Progenitor cell of endocrine pancreas (in vitro differentiated cells): ENCODE data around the gene COL19A1. TPM values are rescaled to one million over a fixed set of nuclear protein-coding genes. Genes with fewer than 3 reads are reported as not detected.

Source experiments
- DNase-seq: peaks from one replicate; pipeline ENCODE4 v3.0.0; 2021; ENCODE audit warnings: low spot score; ENCODE audit not compliant: unreplicated experiment
- H3K27ac Mint-ChIP-seq: 2 replicates; pipeline ENCODE4 v1.8.0; 2021; ENCODE audit warnings: mild to moderate bottlenecking, moderate library complexity, mixed read lengths
- H3K27me3 Mint-ChIP-seq: 2 replicates; pipeline ENCODE4 v1.8.0; 2021; ENCODE audit warnings: mixed read lengths
- H3K36me3 Mint-ChIP-seq: 2 replicates; pipeline ENCODE4 v1.8.0; 2022; ENCODE audit warnings: mixed read lengths; ENCODE audit not compliant: insufficient read depth
- H3K4me1 Mint-ChIP-seq: 2 replicates; pipeline ENCODE4 v1.8.0; 2021; ENCODE audit warnings: low read depth, mixed read lengths
- H3K4me3 Mint-ChIP-seq: 2 replicates; pipeline ENCODE4 v1.8.0; 2021; ENCODE audit warnings: low read depth, mild to moderate bottlenecking, moderate library complexity, mixed read lengths
- H3K9me3 Mint-ChIP-seq: 2 replicates; pipeline ENCODE4 v1.8.0; 2021; ENCODE audit warnings: low read depth, mixed read lengths
- total RNA-seq: library from RNA; stranded (reverse); gene quantifications from 2 replicates; pipeline ENCODE4 v1.2.1, GENCODE V29; 2021
- TF ChIP-seq, protein P1 (sequence below): fragments of 200-600 bp; sonication (generic); IDR thresholded peaks from one replicate; pipeline ENCODE4 v1.5.0; 2021; ENCODE audit warnings: antibody characterized with exemption, mild to moderate bottlenecking; ENCODE audit not compliant: unreplicated experiment

COL19A1 gene
- total RNA-seq, 1 donor from 2014 or later, result 2.3 TPM

DNA sequence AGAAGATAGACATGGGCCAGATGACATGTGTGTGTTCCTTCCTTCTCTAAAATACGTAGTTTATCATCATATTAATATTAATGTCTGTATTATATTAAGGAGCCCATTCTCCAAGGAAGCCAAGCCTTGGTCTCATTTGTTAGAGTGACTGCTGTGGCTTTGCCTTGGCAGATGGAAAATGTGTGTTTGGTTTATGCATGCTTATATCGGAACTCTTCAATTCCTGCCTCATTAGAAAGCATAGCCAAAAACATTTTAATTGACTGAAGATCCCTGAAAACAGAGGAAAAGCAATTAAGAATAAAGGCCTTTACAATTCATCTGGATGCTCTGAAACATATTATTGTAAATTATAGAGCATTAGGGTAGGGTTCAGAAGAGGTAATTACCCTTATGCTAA lies 330.2 kb downstream of the COL19A1 start:
- TF ChIP-seq, protein P1, sequence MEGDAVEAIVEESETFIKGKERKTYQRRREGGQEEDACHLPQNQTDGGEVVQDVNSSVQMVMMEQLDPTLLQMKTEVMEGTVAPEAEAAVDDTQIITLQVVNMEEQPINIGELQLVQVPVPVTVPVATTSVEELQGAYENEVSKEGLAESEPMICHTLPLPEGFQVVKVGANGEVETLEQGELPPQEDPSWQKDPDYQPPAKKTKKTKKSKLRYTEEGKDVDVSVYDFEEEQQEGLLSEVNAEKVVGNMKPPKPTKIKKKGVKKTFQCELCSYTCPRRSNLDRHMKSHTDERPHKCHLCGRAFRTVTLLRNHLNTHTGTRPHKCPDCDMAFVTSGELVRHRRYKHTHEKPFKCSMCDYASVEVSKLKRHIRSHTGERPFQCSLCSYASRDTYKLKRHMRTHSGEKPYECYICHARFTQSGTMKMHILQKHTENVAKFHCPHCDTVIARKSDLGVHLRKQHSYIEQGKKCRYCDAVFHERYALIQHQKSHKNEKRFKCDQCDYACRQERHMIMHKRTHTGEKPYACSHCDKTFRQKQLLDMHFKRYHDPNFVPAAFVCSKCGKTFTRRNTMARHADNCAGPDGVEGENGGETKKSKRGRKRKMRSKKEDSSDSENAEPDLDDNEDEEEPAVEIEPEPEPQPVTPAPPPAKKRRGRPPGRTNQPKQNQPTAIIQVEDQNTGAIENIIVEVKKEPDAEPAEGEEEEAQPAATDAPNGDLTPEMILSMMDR, result no peak
- Mint-ChIP-seq H3K4me1 (no peaks in the 10 kb centered on the region), H3K27ac (no peak overlapping the region), H3K9me3 (no peaks in the 10 kb centered on the region), H3K4me3 (no peak overlapping the region), H3K36me3 (no peaks in the 10 kb centered on the region), H3K27me3 (peaks cover 9% of the 10 kb centered on the region)
- DNase-seq, result no peak

DNA sequence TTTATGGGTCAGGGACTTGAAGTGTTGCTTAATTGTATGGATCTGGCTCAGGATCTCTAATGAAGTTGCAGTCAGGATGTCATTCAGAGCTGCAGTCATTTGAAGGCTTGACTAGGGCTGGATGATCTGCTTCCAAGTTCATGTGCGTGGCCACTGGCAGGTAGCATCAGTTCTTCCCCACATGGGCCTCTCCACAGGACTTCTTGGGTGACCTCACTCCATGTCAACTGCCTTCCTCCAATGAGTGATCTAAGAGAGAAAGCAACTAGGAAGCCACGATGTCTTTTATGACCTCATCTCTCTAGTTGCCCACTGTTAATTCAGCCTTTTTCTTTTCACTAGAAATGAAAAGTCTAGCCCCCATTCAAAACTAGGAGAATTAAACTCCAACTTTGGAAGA lies 332.4 kb downstream of the COL19A1 start:
- DNase-seq, result no peak
- H3K9me3 Mint-ChIP-seq, result no peaks in the 10 kb centered on the region
- H3K27ac Mint-ChIP-seq, result no peak overlapping the region
- H3K36me3 Mint-ChIP-seq, result no peaks in the 10 kb centered on the region
- no peak overlapping the region for H3K4me3 Mint-ChIP-seq
- H3K4me1 Mint-ChIP-seq, result no peaks in the 10 kb centered on the region
- TF ChIP-seq, protein P1, result no peak
- peaks cover 28% of the 10 kb centered on the region for H3K27me3 Mint-ChIP-seq

DNA sequence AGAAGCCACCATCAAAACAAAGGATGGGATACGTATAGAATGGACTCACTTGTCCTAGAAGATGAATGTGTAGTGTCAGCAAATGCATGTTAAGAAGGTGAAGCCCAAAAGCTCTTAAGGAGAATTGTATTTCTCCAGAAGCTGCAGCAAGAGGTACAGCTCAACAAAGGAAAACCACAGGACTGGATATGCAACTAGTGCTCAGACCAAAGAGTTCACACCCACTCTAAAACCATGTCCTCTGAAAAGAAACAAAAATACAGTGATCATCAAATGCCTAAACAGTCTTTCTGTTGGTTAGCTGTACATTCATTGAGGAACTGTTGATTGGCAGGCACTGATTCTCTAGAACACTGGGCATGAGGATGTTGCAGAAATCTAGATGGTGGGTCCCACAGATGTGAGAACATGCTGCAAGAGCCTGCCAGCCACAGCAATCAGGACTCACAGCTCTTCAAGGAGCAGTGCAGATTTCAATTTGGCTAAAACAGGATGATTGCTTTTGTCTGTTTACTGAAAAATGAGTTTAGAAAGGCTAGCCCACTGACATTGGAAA lies 342.0 kb downstream of the COL19A1 start:
- TF ChIP-seq, protein P1, result no peak
- Mint-ChIP-seq H3K27me3 (peaks cover 35% of the 10 kb centered on the region), H3K9me3 (no peaks in the 10 kb centered on the region), H3K4me1 (peaks cover 10% of the 10 kb centered on the region), H3K36me3 (no peaks in the 10 kb centered on the region), H3K4me3 (no peak overlapping the region), H3K27ac (no peak overlapping the region)
- no peak for DNase-seq

DNA sequence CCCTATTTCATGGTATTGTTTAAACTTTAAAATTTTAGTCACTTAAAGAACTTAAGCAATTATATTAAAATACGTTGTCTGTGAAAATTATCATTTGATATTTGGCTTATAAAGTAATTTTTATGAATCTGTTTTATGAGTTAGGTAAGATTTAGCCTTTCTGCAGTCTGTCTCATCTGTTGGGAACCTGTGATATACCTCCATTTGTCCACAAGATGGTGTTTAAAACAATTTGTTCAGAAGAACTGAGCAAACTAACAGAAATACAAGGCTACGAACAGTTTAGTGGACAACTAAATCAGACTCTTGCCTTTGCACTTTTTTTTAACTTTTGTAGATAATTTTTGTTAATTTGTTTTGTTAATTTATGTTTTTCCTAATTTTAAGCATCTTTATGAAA lies 344.1 kb downstream of the COL19A1 start:
- peaks cover 3% of the 10 kb centered on the region for H3K4me1 Mint-ChIP-seq
- DNase-seq, result no peak
- H3K27ac Mint-ChIP-seq, result no peak overlapping the region
- TF ChIP-seq, protein P1, result peak; percentile 60
- H3K9me3 Mint-ChIP-seq, result no peaks in the 10 kb centered on the region
- H3K36me3 Mint-ChIP-seq, result no peaks in the 10 kb centered on the region
- H3K4me3 Mint-ChIP-seq, result no peak overlapping the region
- H3K27me3 Mint-ChIP-seq, result peaks cover 29% of the 10 kb centered on the region

DNA sequence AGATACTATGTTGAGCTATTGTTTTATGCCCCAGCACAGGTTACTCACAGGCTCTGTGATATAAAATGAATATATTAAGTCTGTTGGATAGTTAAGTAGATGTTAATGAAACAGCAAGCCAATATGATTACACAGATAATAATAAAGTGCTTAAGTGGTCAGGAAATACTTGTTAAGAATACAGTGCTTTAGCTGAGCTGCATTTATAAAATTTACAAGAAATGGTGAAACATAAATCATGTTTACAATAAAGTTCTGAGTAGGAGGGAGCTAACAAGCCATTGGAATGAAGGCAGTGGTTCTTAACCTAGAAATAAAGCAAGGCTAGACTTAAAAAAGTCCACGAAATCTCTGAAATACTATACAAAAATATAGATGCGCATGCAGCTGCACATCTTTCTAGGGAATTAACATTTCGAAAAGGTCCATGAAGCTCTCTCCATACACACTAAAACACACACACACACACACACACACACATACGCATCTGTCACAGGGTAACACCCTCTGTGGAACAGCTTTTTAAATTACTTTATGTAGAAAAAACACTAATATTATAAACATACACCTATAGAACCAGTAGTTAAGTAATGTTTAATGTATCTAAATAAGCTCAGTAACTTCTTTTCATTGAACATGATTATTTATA lies 349.2 kb downstream of the COL19A1 start:
- no peak overlapping the region for H3K27ac Mint-ChIP-seq
- peaks cover 4% of the 10 kb centered on the region for H3K4me1 Mint-ChIP-seq
- H3K9me3 Mint-ChIP-seq, result no peaks in the 10 kb centered on the region
- H3K36me3 Mint-ChIP-seq, result no peaks in the 10 kb centered on the region
- no peak overlapping the region for H3K4me3 Mint-ChIP-seq
- DNase-seq, result no peak
- TF ChIP-seq, protein P1, result no peak
- no peaks in the 10 kb centered on the region for H3K27me3 Mint-ChIP-seq
